GM12878 (cell line): Measurements from ENCODE around the gene MYO9B. TPM values are rescaled to one million over a fixed set of nuclear protein-coding genes. Genes with fewer than 3 reads are reported as not detected.

Source experiments
- ATAC-seq: fragments of 200-7000 bp; cut with Tn5 transposase; 3 replicates; pipeline ENCODE4 v1.9.1; 2020; ENCODE audit warnings: mild to moderate bottlenecking, moderate library complexity
- BruUV-seq: library from RNA; stranded (reverse); fragments of 400-500 nt; replicated peaks from 2 replicates; lab custom pipeline; 2021; lab: Mats Ljungman, UMichigan
- CTCF ChIA-PET: fragments of 300-600 bp; sonication (Branson Sonifier 250); formaldehyde crosslinking; extraction: SDS; loops from one replicate; lab custom pipeline; 2021; ENCODE audit warnings: inconsistent platforms; lab: Yijun Ruan, JAX
- POLR2A ChIA-PET: fragments of 350-600 bp; formaldehyde crosslinking; extraction: SDS; loops from one replicate; lab custom pipeline; 2021; ENCODE audit warnings: inconsistent platforms; lab: Charles Lee
- RAD21 ChIA-PET: fragments of 300-600 bp; sonication (Branson Sonifier 250); formaldehyde crosslinking; loops from one replicate; lab custom pipeline; 2023; ENCODE audit warnings: antibody characterized with exemption; ENCODE audit not compliant: unreplicated experiment; lab: Charles Lee
- SMC1A ChIA-PET: fragments of 300-600 bp; sonication (Branson Sonifier 250); formaldehyde crosslinking; loops from one replicate; lab custom pipeline; 2023; ENCODE audit not compliant: unreplicated experiment, uncharacterized antibody; lab: Charles Lee
- DNase-seq: peaks from one replicate; pipeline ENCODE4 v3.0.0-alpha.2; 2011; ENCODE audit warnings: low read depth, low spot score
- FAIRE-seq: peaks from 3 replicates; lab custom pipeline; 2011; peaks lifted over from hg19 to GRCh38; lab: Jason Lieb, UNC
- H2AFZ ChIP-seq: 2 replicates; pipeline ENCODE4 v1.6.0; 2011; ENCODE audit warnings: low read depth, low read length, control low read depth; ENCODE audit not compliant: control insufficient read depth
- H3K27ac ChIP-seq: 2 replicates; pipeline ENCODE4 v1.5.1; 2011; ENCODE audit warnings: control low read depth; ENCODE audit not compliant: control insufficient read depth, insufficient read depth
- H3K27me3 ChIP-seq, 2 experiments: replicated peaks in 1 of 2; 2 replicates each; pipeline versions ENCODE4 v1.6.0 to v1.6.1; 2011; ENCODE audit warnings: low read length in 1 of 2; ENCODE audit not compliant: control insufficient read depth in 2 of 2, insufficient read depth in 2 of 2
- H3K36me3 ChIP-seq, 2 experiments: 2 replicates each; pipeline ENCODE4 v1.5.1; 2011; ENCODE audit warnings: low read length in 1 of 2; ENCODE audit not compliant: control insufficient read depth in 2 of 2, insufficient read depth in 2 of 2
- H3K4me1 ChIP-seq: 2 replicates; pipeline ENCODE4 v1.6.1; 2011; ENCODE audit warnings: mild to moderate bottlenecking, low read length, moderate library complexity, mixed read lengths; ENCODE audit not compliant: control insufficient read depth, insufficient read depth
- H3K4me2 ChIP-seq: 2 replicates; pipeline ENCODE4 v1.6.0; 2011; ENCODE audit warnings: control low read depth; ENCODE audit not compliant: control insufficient read depth, insufficient read depth
- H3K4me3 ChIP-seq: fragments of 200-600 bp; sonication (generic); 2 replicates; pipeline ENCODE4 v1.5.1; 2016
- H3K79me2 ChIP-seq: 2 replicates; pipeline ENCODE4 v1.6.0; 2011; ENCODE audit warnings: low read length; ENCODE audit not compliant: control insufficient read depth, insufficient read depth
- H3K9ac ChIP-seq: 2 replicates; pipeline ENCODE4 v1.8.0; 2011; ENCODE audit warnings: low read length, control low read depth, mixed read lengths; ENCODE audit not compliant: control insufficient read depth, insufficient read depth
- H3K9me3 ChIP-seq: replicated peaks from 3 replicates; pipeline ENCODE4 v1.5.1; 2011; ENCODE audit warnings: mild to moderate bottlenecking, low read length; ENCODE audit not compliant: control insufficient read depth, insufficient read depth
- H4K20me1 ChIP-seq: 2 replicates; pipeline ENCODE4 v1.6.0; 2011; ENCODE audit not compliant: control insufficient read depth, insufficient read depth
- CREB1 ChIP-seq: IDR thresholded peaks from 2 replicates; pipeline ENCODE4 v1.6.1; 2012; ENCODE audit warnings: low read depth, mild to moderate bottlenecking, inconsistent platforms
- DPF2 ChIP-seq: fragments of 450-650 bp; IDR thresholded peaks from 2 replicates; pipeline ENCODE4 v1.6.1; 2017; ENCODE audit warnings: mild to moderate bottlenecking
- GATAD2B ChIP-seq: fragments of 450-650 bp; conservative IDR thresholded peaks from 2 replicates; pipeline ENCODE4 v1.6.1; 2017; ENCODE audit warnings: low read depth, mild to moderate bottlenecking, moderate library complexity
- IRF4 ChIP-seq: IDR thresholded peaks from 2 replicates; pipeline ENCODE4 v1.6.1; 2011; ENCODE audit warnings: low read depth, low read length
- LARP7 ChIP-seq: fragments of 450-650 bp; IDR thresholded peaks from 2 replicates; pipeline ENCODE4 v1.6.1; 2017; ENCODE audit warnings: mild to moderate bottlenecking
- NFYB ChIP-seq: IDR thresholded peaks from 2 replicates; pipeline ENCODE4 v1.6.1; 2011; ENCODE audit warnings: low read depth, mild to moderate bottlenecking, low read length, improper control_type of control experiment, moderate library complexity; ENCODE audit not compliant: insufficient read depth
- NR2F1 ChIP-seq: fragments of 450-650 bp; conservative IDR thresholded peaks from 2 replicates; pipeline ENCODE4 v1.6.1; 2017; ENCODE audit warnings: mild to moderate bottlenecking
- REST ChIP-seq: IDR thresholded peaks from 2 replicates; pipeline ENCODE4 v1.6.1; 2012; ENCODE audit warnings: mild to moderate bottlenecking, low read depth, low read length
- SMARCA5 ChIP-seq: fragments of 450-650 bp; IDR thresholded peaks from 2 replicates; pipeline ENCODE4 v1.6.1; 2017; ENCODE audit warnings: mild to moderate bottlenecking
- YBX1 ChIP-seq: fragments of 450-650 bp; IDR thresholded peaks from 2 replicates; pipeline ENCODE4 v1.6.1; 2016; ENCODE audit warnings: antibody characterized with exemption
- ZZZ3 ChIP-seq: IDR thresholded peaks from 2 replicates; pipeline ENCODE4 v1.6.1; 2011; ENCODE audit warnings: low read depth; ENCODE audit not compliant: control insufficient read depth, insufficient read length
- WGBS: methylation state at CpG from one replicate; pipeline ENCODE4 v1.1.6; 2016; ENCODE audit warnings: low lambda C conversion rate; ENCODE audit not compliant: insufficient replicate concordance, insufficient coverage; ENCODE audit errors: missing lambda C conversion rate; 5-methylcytosine and 5-hydroxymethylcytosine counted together
- in situ Hi-C: fragments of 300-500 bp; cut with MboI; formaldehyde crosslinking; loops from 9 replicates; pipeline ENCODE4 v1.14.3; 2018; ENCODE audit warnings: mixed read lengths
- intact Hi-C: fragments of 100-400 bp; cut with micrococcal nuclease; formaldehyde crosslinking; loops from one replicate; pipeline ENCODE4 v1.14.2; 2022; ENCODE audit not compliant: unreplicated experiment
- polyA plus RNA-seq, 11 experiments: library from polyadenylated mRNA; depleted of rRNA in 4 of 11; unstranded in 6 of 11; stranded (reverse) in 5 of 11; fragments of >200 nt; fragmentation: Nextera tagmentation in 4 of 11; fragmentation: Illumina TruSeq in 1 of 11; extraction: Ambion mirVana in 4 of 11; extraction: Trizol in 1 of 11; gene quantifications; 1 replicate in 1 of 11; 2 replicates in 10 of 11; pipeline versions ENCODE4 v1.2.1 to v1.2.3, GENCODE V29; 2011 to 2016; ENCODE audit warnings: inconsistent platforms in 2 of 11, missing spikeins in 2 of 11, low read depth in 1 of 11
- total RNA-seq, 4 experiments: library from RNA; depleted of rRNA in 3 of 4; stranded (reverse); fragments of >200 nt in 3 of 4; fragmentation: Illumina TruSeq in 1 of 4; extraction: Trizol in 1 of 4; gene quantifications; 2 replicates each; pipeline versions ENCODE4 v1.2.1 to v1.2.3, GENCODE V29; 2013 to 2021

Gene MYO9B
- total and polyA plus RNA-seq, 10 of the 15 experiments (the other 5 are each of a cell fraction or from before 2014, with no cell fraction given) = 5.4 to 165 (median 45.8) TPM

- TF ChIP-seq DPF2 (peak; percentile 77), CREB1 (no peak), GATAD2B (peak; percentile 63; the same call in 1 of the 2 replicates), NR2F1 (peak; percentile 44), IRF4 (no peak), ZZZ3 (no peak), YBX1 (no peak), SMARCA5 (0 out of 2 replicates have a peak, but pooled peaks have one; percentile 39), NFYB (no peak), REST (no peak), LARP7 (peak; percentile 53; the same call in 1 of the 2 replicates)
- Histone ChIP-seq H3K4me2 (peak overlapping the region; percentile 77), H3K4me3 (peak overlapping the region; percentile 70), H3K27me3 (no peaks in the 10 kb centered on the region), H2AFZ (peak overlapping the region; percentile 9; the same call in 1 of the 2 replicates), H3K9me3 (no peaks in the 10 kb centered on the region), H3K36me3 (peaks cover 0 to 2% of the 10 kb centered on the region in 2 experiments; a peak in 1 of 4 replicates), H3K79me2 (peaks cover 7% of the 10 kb centered on the region), H3K9ac (peak overlapping the region; percentile 24), H3K4me1 (peaks cover 14% of the 10 kb centered on the region), H3K27ac (no peak overlapping the region), H4K20me1 (no peaks in the 10 kb centered on the region)
- ATAC-seq (no peak), DNase-seq (no peak), FAIRE-seq (no peak)
- RAD21 ChIA-PET = interaction anchor here (1.1 kb wide), 1 partner anchor 16 kb away, joined by 4 read pairs; no protein-coding TSS in a partner anchor
- WGBS = under 1% methylated on average over 73 of the region's 100 CpGs
- in situ Hi-C loops = no loop called here
- intact Hi-C loops = no loop called here
- BruUV-seq = no TSS peak
- CTCF ChIA-PET = no interaction called here
- SMC1A ChIA-PET = no interaction called here
- POLR2A ChIA-PET = interaction anchor here (0.5 to 1.4 kb wide), 3 partner anchors 10 to 45 kb away, joined by 3 to 4 read pairs (median 3); partner anchors contain the start of gene BABAM1
Measured at GRCh38 chr19:17244618-17245534, 169.3 kb downstream of the MYO9B start.
